SU-DHL-6 (cell line): ENCODE measurements around the gene CD9.

Source experiments
- H2AFZ ChIP-seq: fragments of 200-600 bp; sonication (generic); 2 replicates; pipeline ENCODE4 v1.6.1; 2014; ENCODE audit warnings: low read depth, mild to moderate bottlenecking, moderate library complexity, mixed read lengths, antibody characterized with exemption, low read length; ENCODE audit not compliant: severe bottlenecking
- H3F3A ChIP-seq: fragments of 200-600 bp; shearing (Covaris generic); 2 replicates; pipeline ENCODE4 v1.6.0; 2016; ENCODE audit warnings: antibody characterized with exemption, mild to moderate bottlenecking; ENCODE audit not compliant: insufficient read depth
- H3K27ac ChIP-seq: fragments of 200-600 bp; sonication (generic); 2 replicates; pipeline ENCODE4 v1.5.1; 2016; ENCODE audit warnings: low read depth, mild to moderate bottlenecking, low read length, moderate library complexity, mixed read lengths
- H3K27me3 ChIP-seq: fragments of 200-600 bp; sonication (generic), shearing (Covaris generic); 2 replicates; pipeline ENCODE4 v1.6.0; 2014; ENCODE audit warnings: mild to moderate bottlenecking, low read length
- H3K36me3 ChIP-seq: fragments of 200-600 bp; sonication (generic); 2 replicates; pipeline ENCODE4 v1.6.1; 2014; ENCODE audit warnings: mild to moderate bottlenecking, low read length, mixed read lengths
- H3K4me2 ChIP-seq: fragments of 300-600, 200-600 bp; shearing (Covaris generic), sonication (generic); 2 replicates; pipeline ENCODE4 v1.6.0; 2014; ENCODE audit warnings: low read length, low read depth, mild to moderate bottlenecking; ENCODE audit not compliant: poor library complexity, severe bottlenecking
- H3K4me3 ChIP-seq: fragments of 200-600 bp; sonication (generic); 2 replicates; pipeline ENCODE4 v1.5.1; 2014; ENCODE audit warnings: antibody characterized with exemption, low read length, mild to moderate bottlenecking, mixed read lengths; ENCODE audit not compliant: insufficient read depth, poor library complexity, severe bottlenecking
- H3K79me2 ChIP-seq: fragments of 200-600 bp; sonication (generic); 2 replicates; pipeline ENCODE4 v1.6.1; 2014; ENCODE audit warnings: mild to moderate bottlenecking, low read length, moderate library complexity; ENCODE audit not compliant: insufficient read depth
- H3K9ac ChIP-seq: fragments of 200-600 bp; sonication (generic); 2 replicates; pipeline ENCODE4 v1.7.0; 2014; ENCODE audit warnings: mild to moderate bottlenecking, low read length
- H3K9me2 ChIP-seq: fragments of 200-600 bp; sonication (generic); replicated peaks from 2 replicates; pipeline ENCODE4 v1.6.1; 2014; ENCODE audit warnings: low read length; ENCODE audit not compliant: insufficient read depth
- H3K9me3 ChIP-seq: fragments of 200-600 bp; sonication (generic); 2 replicates; pipeline ENCODE4 v1.6.1; 2014; ENCODE audit warnings: low read length, mixed read lengths; ENCODE audit not compliant: insufficient read depth
- H4K20me1 ChIP-seq: fragments of 200-600 bp; sonication (generic); 2 replicates; pipeline ENCODE4 v1.6.1; 2014; ENCODE audit warnings: low read depth, mild to moderate bottlenecking, antibody characterized with exemption, low read length, moderate library complexity, mixed read lengths
- EZH2phosphoT487 ChIP-seq: fragments of 200-600 bp; sonication (generic), shearing (Covaris generic); conservative IDR thresholded peaks from 2 replicates; pipeline ENCODE4 v1.6.1; 2018; ENCODE audit warnings: mild to moderate bottlenecking, antibody characterized with exemption, low read length, moderate library complexity, mixed read lengths
- TF ChIP-seq, protein P1 (sequence below): fragments of 200-600 bp; sonication (generic); IDR thresholded peaks from one replicate; pipeline ENCODE4 v1.5.1; 2017; ENCODE audit warnings: antibody characterized with exemption, mild to moderate bottlenecking, low read length, moderate library complexity; ENCODE audit not compliant: insufficient read depth, poor library complexity, severe bottlenecking

The CD9 gene, protein sequence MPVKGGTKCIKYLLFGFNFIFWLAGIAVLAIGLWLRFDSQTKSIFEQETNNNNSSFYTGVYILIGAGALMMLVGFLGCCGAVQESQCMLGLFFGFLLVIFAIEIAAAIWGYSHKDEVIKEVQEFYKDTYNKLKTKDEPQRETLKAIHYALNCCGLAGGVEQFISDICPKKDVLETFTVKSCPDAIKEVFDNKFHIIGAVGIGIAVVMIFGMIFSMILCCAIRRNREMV

DNA sequence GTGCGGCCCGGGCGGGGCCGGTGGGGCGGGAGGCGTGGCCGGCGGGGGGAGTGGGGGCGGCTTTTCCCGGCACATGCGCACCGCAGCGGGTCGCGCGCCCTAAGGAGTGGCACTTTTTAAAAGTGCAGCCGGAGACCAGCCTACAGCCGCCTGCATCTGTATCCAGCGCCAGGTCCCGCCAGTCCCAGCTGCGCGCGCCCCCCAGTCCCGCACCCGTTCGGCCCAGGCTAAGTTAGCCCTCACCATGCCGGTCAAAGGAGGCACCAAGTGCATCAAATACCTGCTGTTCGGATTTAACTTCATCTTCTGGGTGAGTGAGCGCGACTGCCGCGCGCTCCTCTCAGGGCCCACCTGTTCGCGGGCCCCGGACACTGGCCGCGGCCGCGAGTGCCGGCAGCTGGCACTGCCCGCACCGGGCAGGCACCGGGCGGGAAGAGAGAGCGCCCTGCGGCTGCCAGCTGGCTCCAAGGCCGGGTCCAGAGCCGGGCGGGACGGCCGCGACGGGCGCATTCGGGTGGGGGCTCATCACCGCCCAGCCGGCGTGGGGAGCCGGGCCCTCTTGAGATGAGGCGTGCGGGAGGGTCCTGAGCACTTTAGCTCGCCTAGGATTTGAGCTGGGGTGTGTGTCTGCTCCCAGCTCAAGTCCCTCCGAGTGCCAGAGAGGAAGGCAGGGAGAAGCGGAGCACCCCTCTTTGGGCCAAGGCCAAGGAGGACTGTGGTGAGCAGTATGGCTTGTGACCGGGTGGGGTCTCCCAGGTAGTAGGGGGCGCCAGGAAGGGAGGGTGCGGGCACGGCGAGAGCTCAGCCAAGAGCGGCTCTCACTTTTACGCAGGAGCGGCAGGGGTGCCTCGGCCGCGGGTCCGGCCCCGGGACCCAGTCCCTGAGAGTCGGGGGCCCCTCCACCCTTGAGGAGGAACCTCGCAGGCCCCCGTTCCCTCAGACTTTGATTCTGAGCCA, at the start of gene CD9:
TSS of gene CD9 (plus strand) at position 145 of the 957 bp plus-strand sequence. CDS start at position 245, 100 bp downstream.
- H3K9ac ChIP-seq, result no peak within 1 kb of the TSS
- H3K9me3 ChIP-seq, result no peaks in the 10 kb centered on the region
- no peaks in the 10 kb centered on the region for H3K36me3 ChIP-seq
- no peak within 1 kb of the TSS for H3K4me3 ChIP-seq
- no peak within 1 kb of the TSS for H3K4me2 ChIP-seq
- no peaks in the 10 kb centered on the region for H3K79me2 ChIP-seq
- H3K9me2 ChIP-seq, result no peaks in the 10 kb centered on the region
- no peak within 1 kb of the TSS for H3K27ac ChIP-seq
- TF ChIP-seq, protein P1, sequence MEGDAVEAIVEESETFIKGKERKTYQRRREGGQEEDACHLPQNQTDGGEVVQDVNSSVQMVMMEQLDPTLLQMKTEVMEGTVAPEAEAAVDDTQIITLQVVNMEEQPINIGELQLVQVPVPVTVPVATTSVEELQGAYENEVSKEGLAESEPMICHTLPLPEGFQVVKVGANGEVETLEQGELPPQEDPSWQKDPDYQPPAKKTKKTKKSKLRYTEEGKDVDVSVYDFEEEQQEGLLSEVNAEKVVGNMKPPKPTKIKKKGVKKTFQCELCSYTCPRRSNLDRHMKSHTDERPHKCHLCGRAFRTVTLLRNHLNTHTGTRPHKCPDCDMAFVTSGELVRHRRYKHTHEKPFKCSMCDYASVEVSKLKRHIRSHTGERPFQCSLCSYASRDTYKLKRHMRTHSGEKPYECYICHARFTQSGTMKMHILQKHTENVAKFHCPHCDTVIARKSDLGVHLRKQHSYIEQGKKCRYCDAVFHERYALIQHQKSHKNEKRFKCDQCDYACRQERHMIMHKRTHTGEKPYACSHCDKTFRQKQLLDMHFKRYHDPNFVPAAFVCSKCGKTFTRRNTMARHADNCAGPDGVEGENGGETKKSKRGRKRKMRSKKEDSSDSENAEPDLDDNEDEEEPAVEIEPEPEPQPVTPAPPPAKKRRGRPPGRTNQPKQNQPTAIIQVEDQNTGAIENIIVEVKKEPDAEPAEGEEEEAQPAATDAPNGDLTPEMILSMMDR, result no peak
- no peak for TF ChIP-seq EZH2phosphoT487
- H2AFZ ChIP-seq, result no peak within 1 kb of the TSS
- H4K20me1 ChIP-seq, result no peaks in the 10 kb centered on the region
- H3K27me3 ChIP-seq, result 0 out of 2 replicates have a peak, but pooled peaks cover 2% of the 10 kb centered on the region
- H3F3A ChIP-seq, result no peaks in the 10 kb centered on the region

DNA sequence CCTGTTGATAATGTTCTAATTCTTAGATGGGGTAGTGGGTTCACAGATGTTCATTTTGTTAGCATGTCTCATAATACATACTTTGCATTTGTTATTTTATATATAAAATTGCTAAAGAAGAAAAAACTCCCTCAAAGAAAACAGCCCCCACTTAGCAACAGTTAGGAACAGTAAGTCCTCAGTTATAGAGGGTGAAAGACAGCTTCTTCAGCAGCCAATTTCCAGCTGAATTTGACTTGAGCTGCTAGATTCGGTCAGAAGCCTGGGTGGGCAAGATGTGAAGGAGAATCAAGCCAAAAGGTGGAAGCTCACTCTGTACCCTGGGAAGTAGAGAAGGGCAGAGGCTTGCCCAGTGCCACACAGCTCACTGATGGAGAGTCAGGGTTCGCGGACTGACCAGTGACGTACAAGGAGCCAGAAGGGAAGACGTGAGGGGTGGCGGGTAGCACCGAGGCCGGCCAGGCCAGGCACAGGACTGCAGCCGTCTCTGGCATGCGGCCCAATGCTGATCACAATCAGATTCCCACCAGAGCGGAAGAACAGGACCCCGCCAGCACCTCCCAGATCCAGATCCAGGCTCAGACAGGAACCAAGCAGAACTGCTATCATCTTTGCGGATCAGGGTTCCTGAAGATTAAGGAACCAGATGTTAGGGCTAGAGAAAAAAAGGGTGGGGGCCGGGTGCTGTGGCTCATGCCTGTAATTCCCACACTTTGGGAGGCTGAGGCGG, 45.3 kb upstream of the CD9 start:
- H3K9ac ChIP-seq, result no peak overlapping the region
- no peaks in the 10 kb centered on the region for H3K36me3 ChIP-seq

DNA sequence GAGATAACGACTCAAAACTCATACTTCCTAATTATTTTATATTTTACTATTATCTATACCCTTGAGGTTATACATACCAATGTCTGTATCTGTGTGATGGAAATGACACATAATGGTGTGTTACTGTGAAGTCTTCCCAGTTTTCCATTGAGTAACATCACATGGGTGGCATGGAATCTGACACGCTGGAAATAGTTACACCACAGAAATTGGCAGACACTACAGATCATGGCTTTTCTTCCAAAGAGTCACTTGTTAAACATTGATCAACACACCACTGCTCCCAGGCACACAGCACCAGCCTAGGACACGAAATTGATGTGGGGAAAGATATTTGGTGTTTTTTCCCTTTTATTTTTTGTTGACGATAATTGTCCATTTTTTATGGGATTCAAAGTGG, 42.7 kb upstream of the CD9 start:
- Histone ChIP-seq H3K4me3 (no peak overlapping the region), H3K9ac (no peak overlapping the region), H3K27me3 (no peaks in the 10 kb centered on the region), H3K36me3 (no peaks in the 10 kb centered on the region), H2AFZ (no peak overlapping the region), H3K9me2 (no peaks in the 10 kb centered on the region), H4K20me1 (no peaks in the 10 kb centered on the region), H3F3A (no peaks in the 10 kb centered on the region), H3K79me2 (no peaks in the 10 kb centered on the region), H3K27ac (no peak overlapping the region), H3K4me2 (no peak overlapping the region), H3K9me3 (no peaks in the 10 kb centered on the region)
- TF ChIP-seq, protein P1, result no peak
- TF ChIP-seq EZH2phosphoT487, result no peak

More for the DNA sequence above, 45.3 kb upstream of the CD9 start:
- Histone ChIP-seq H3K9me2 (no peaks in the 10 kb centered on the region), H3F3A (no peaks in the 10 kb centered on the region), H3K4me2 (no peak overlapping the region), H3K4me3 (no peak overlapping the region), H3K27ac (no peak overlapping the region), H3K9me3 (no peaks in the 10 kb centered on the region), H3K79me2 (no peaks in the 10 kb centered on the region), H2AFZ (no peak overlapping the region), H3K27me3 (no peaks in the 10 kb centered on the region), H4K20me1 (no peaks in the 10 kb centered on the region)
- TF ChIP-seq EZH2phosphoT487, result no peak
- TF ChIP-seq, protein P1, result no peak
